Smooth muscle cell (in vitro differentiated cells): ENCODE results near the gene ELFN1. TPM values are rescaled to one million over a fixed set of nuclear protein-coding genes. Genes with fewer than 3 reads are reported as not detected.

Source experiments
- DNase-seq: peaks from one replicate; lab custom pipeline; 2025; ENCODE audit not compliant: unreplicated experiment; lab: John Stamatoyannopoulos, UW
- H2AFZ ChIP-seq: fragments of 200-600 bp; sonication (generic); 2 replicates; pipeline ENCODE4 v1.6.0; 2016; ENCODE audit warnings: antibody characterized with exemption, low read depth, mild to moderate bottlenecking
- H3F3A ChIP-seq: fragments of 200-600 bp; sonication (generic); 2 replicates; pipeline ENCODE4 v1.6.0; 2017; ENCODE audit warnings: antibody characterized with exemption, low read depth
- H3K27ac ChIP-seq: fragments of 200-600 bp; sonication (generic); 2 replicates; pipeline ENCODE4 v1.5.1; 2016; ENCODE audit warnings: low read depth, mild to moderate bottlenecking
- H3K27me3 ChIP-seq: fragments of 200-600 bp; sonication (generic); 2 replicates; pipeline ENCODE4 v1.6.1; 2016; ENCODE audit warnings: low read depth, mild to moderate bottlenecking
- H3K36me3 ChIP-seq: fragments of 200-600 bp; sonication (generic); 2 replicates; pipeline ENCODE4 v1.5.1; 2016; ENCODE audit warnings: low read depth
- H3K4me1 ChIP-seq: fragments of 200-600 bp; sonication (generic); 2 replicates; pipeline ENCODE4 v1.5.1; 2016; ENCODE audit warnings: low read depth
- H3K4me2 ChIP-seq: fragments of 200-600 bp; sonication (generic); 2 replicates; pipeline ENCODE4 v1.6.0; 2016; ENCODE audit warnings: mild to moderate bottlenecking
- H3K4me3 ChIP-seq: fragments of 200-600 bp; sonication (generic); 2 replicates; pipeline ENCODE4 v1.5.1; 2016; ENCODE audit warnings: mild to moderate bottlenecking
- H3K79me2 ChIP-seq: fragments of 200-600 bp; sonication (generic); 2 replicates; pipeline ENCODE4 v1.6.0; 2016; ENCODE audit warnings: low read depth, mild to moderate bottlenecking
- H3K9ac ChIP-seq: fragments of 200-600 bp; sonication (generic); 2 replicates; pipeline ENCODE4 v1.6.0; 2016; ENCODE audit warnings: low read depth
- H3K9me3 ChIP-seq: fragments of 200-600 bp; sonication (generic); replicated peaks from 2 replicates; pipeline ENCODE4 v1.5.1; 2016; ENCODE audit warnings: low read depth
- H4K20me1 ChIP-seq: fragments of 200-600 bp; sonication (generic); 2 replicates; pipeline ENCODE4 v1.6.0; 2016; ENCODE audit warnings: low read depth
- WGBS: methylation state at CpG from one replicate; pipeline ENCODE4 v1.1.7; 2016; ENCODE audit warnings: low lambda C conversion rate; 5-methylcytosine and 5-hydroxymethylcytosine counted together
- polyA plus RNA-seq: library from polyadenylated mRNA; unstranded; fragments of >200 nt; fragmentation: Nextera tagmentation; extraction: Ambion mirVana; gene quantifications from 2 replicates; pipeline ENCODE4 v1.2.1, GENCODE V29; 2016
- total RNA-seq: library from RNA; depleted of rRNA; stranded (reverse); fragments of >200 nt; gene quantifications from 2 replicates; pipeline ENCODE4 v1.2.3, GENCODE V29; 2014
- TF ChIP-seq, protein P1 (sequence below): fragments of 200-600 bp; sonication (generic); IDR thresholded peaks from 2 replicates; pipeline ENCODE4 v1.5.1; 2017; ENCODE audit warnings: borderline replicate concordance, mild to moderate bottlenecking, antibody characterized with exemption; ENCODE audit not compliant: insufficient read depth, poor library complexity, severe bottlenecking

ELFN1 gene
- total and polyA plus RNA-seq, 2 experiments from 2014 or later, result 4.2 to 6.2 TPM

DNA sequence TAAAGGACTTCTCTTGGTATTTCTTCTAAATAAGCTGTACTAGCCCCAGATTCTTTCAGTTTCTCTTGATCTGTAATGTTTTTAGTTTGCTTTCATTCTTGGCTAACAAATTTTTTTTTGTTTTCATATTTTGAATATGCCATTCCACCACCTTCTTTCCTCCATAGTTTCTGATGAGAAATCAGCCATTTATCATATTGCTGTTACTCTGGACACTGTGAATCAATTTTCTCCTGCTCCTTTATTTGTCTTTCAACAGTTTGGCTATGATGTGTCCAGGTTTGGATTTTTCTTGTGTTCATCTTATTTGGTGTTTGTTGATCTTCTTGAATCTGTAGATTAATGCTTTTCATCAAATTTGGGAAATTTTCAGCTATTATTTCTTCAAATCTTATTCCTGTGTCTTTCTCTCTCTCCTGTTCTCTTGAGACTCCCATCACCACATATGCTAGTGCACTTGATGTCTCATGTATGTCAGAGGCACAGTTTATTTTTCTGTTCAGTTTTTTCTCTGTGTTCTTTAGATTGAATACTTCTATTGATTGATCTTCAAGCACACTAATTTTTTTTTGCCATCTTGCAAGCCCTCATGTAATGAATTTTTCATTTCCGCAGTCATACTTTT is 15.0 kb downstream of the ELFN1 start:
- Histone ChIP-seq H2AFZ (no peak overlapping the region), H3K9me3 (peaks cover 8% of the 10 kb centered on the region), H3K4me1 (no peaks in the 10 kb centered on the region), H3K27ac (no peak overlapping the region), H3K9ac (no peak overlapping the region), H3K36me3 (peaks cover 7% of the 10 kb centered on the region), H4K20me1 (no peaks in the 10 kb centered on the region), H3K79me2 (peaks cover 22% of the 10 kb centered on the region), H3F3A (no peaks in the 10 kb centered on the region), H3K4me3 (no peak overlapping the region), H3K27me3 (no peaks in the 10 kb centered on the region), H3K4me2 (no peak overlapping the region)
- TF ChIP-seq, protein P1, sequence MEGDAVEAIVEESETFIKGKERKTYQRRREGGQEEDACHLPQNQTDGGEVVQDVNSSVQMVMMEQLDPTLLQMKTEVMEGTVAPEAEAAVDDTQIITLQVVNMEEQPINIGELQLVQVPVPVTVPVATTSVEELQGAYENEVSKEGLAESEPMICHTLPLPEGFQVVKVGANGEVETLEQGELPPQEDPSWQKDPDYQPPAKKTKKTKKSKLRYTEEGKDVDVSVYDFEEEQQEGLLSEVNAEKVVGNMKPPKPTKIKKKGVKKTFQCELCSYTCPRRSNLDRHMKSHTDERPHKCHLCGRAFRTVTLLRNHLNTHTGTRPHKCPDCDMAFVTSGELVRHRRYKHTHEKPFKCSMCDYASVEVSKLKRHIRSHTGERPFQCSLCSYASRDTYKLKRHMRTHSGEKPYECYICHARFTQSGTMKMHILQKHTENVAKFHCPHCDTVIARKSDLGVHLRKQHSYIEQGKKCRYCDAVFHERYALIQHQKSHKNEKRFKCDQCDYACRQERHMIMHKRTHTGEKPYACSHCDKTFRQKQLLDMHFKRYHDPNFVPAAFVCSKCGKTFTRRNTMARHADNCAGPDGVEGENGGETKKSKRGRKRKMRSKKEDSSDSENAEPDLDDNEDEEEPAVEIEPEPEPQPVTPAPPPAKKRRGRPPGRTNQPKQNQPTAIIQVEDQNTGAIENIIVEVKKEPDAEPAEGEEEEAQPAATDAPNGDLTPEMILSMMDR, result no peak
- WGBS, result 97% methylated on average over 1 of the region's 1 CpG
- no peak for DNase-seq

DNA sequence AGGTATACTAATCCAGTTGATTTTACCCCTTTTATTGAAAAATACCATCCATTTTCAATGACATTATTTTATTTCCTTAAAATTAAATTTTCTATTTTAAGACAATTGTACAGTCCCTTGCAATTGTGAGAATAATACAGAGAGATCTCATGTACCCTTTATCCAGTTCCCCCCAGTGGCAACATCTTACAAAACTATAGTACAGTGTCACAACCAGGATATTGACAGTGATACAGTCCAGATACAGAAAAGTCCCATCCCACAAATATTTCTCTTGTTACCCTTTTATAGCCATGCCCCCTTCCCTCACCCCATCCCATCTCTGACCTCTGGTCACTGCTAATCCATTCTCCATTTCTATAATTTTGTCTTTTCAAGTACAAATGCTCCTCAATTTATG is 18.5 kb downstream of the ELFN1 start:
- no peak for DNase-seq
- H3K36me3 ChIP-seq, result peaks cover 7% of the 10 kb centered on the region
- H3K4me2 ChIP-seq, result no peak overlapping the region
- peaks cover 8% of the 10 kb centered on the region for H3K9me3 ChIP-seq
- no peaks in the 10 kb centered on the region for H3K27me3 ChIP-seq
- H4K20me1 ChIP-seq, result no peaks in the 10 kb centered on the region
- H3K27ac ChIP-seq, result no peak overlapping the region
- no peaks in the 10 kb centered on the region for H3F3A ChIP-seq
- TF ChIP-seq, protein P1, result no peak
- peaks cover 1% of the 10 kb centered on the region for H3K4me1 ChIP-seq
- H3K4me3 ChIP-seq, result no peak overlapping the region
- H2AFZ ChIP-seq, result no peak overlapping the region
- H3K9ac ChIP-seq, result no peak overlapping the region
- H3K79me2 ChIP-seq, result peaks cover 13% of the 10 kb centered on the region

DNA sequence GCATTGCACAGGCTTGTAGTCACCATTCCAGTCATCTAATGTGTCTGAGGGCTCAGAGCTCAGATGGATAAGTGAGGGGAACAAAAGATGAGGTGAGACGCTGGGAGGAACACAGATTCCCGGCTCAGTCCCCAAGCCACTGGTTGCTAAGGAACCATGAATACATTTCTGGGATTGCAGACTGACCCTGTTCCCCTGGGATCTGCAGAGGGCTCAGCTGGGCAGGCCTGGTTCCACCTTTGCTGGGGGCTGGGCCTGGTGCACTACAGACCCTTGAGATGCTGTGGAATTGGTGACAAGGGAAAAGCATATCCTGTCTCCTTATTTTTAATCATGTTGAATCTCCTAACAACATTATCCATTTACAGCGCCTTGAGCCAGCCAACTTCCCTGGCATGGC is 19.2 kb downstream of the ELFN1 start:
- no peak overlapping the region for H2AFZ ChIP-seq
- no peak overlapping the region for H3K27ac ChIP-seq
- no peak overlapping the region for H3K9ac ChIP-seq
- TF ChIP-seq, protein P1, result no peak
- peaks cover 8% of the 10 kb centered on the region for H3K9me3 ChIP-seq
- DNase-seq, result no peak
- H4K20me1 ChIP-seq, result no peaks in the 10 kb centered on the region
- H3K79me2 ChIP-seq, result peaks cover 10% of the 10 kb centered on the region
- WGBS, result 92% methylated on average over 3 of the region's 3 CpGs
- H3K27me3 ChIP-seq, result no peaks in the 10 kb centered on the region
- H3K4me2 ChIP-seq, result no peak overlapping the region
- H3K4me1 ChIP-seq, result peaks cover 9% of the 10 kb centered on the region
- H3K4me3 ChIP-seq, result no peak overlapping the region
- no peaks in the 10 kb centered on the region for H3F3A ChIP-seq
- peaks cover 7% of the 10 kb centered on the region for H3K36me3 ChIP-seq

DNA sequence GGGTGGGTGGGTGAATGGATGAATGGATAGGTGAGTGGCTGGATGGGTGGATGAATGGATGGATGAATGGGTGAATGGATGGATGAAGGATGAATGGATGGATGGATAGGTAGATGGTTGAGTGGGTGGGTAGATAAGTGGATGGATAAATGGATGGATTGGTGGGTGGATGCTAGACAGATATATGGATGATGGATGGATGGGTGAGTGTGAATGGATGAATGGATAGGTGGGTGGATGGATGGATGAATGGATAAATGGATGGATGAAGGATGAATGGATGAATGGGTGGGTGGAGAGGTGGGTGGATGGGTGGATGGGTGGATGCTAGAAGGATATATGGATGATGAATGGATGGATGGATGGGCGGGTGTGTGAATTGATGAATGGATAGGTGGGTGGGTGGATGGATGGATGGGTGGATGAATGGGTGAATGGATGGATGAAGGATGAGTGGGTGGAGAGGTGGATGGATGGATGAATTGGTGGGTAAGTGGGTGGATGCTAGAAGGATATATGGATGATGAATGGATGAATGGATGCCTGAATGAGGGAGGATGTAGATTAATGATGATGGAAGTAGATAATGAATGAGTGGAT is 20.4 kb downstream of the ELFN1 start:
- H3K9ac ChIP-seq, result no peak overlapping the region
- no peak overlapping the region for H2AFZ ChIP-seq
- TF ChIP-seq, protein P1, result no peak
- H3K27ac ChIP-seq, result no peak overlapping the region
- no peaks in the 10 kb centered on the region for H3F3A ChIP-seq
- H4K20me1 ChIP-seq, result no peaks in the 10 kb centered on the region
- no peak overlapping the region for H3K4me3 ChIP-seq
- no peak for DNase-seq
- H3K27me3 ChIP-seq, result no peaks in the 10 kb centered on the region
- peaks cover 14% of the 10 kb centered on the region for H3K4me1 ChIP-seq
- H3K36me3 ChIP-seq, result peaks cover 7% of the 10 kb centered on the region
- no peak overlapping the region for H3K4me2 ChIP-seq
- WGBS, result no CpG with 5 or more reads among the region's 1 CpG
- H3K79me2 ChIP-seq, result peaks cover 6% of the 10 kb centered on the region
- no peaks in the 10 kb centered on the region for H3K9me3 ChIP-seq
